Measurements from ENCODE around the gene TXNDC5. TPM values are rescaled to one million over a fixed set of nuclear protein-coding genes. Genes with fewer than 3 reads are reported as not detected.

TXNDC5 gene
- total and polyA plus RNA-seq, 12 donors: 51.6 to 192 (median 128) TPM

GRCh38 chr6:7958464-7958863 is 47.9 kb upstream of the TXNDC5 start:
- Histone ChIP-seq H3K27ac (no peak overlapping the region), H3K4me1 (replicated peaks in 1 of 2) (no peaks in the 10 kb centered on the region), H3K4me3 (no peak overlapping the region), H3K9me3 (replicated peaks in 1 of 3) (no peaks in the 10 kb centered on the region), H3K27me3 (no peaks in the 10 kb centered on the region), H3K36me3 (replicated peaks in 1 of 2) (no peaks in the 10 kb centered on the region)
- intact Hi-C loops (cut with DNase I): no loop called here
- 57 to 79% (median 65%) methylated on average over 1 of the region's 1 CpG for WGBS, 4 donors
- no peak for DNase-seq
- TF ChIP-seq CTCF (IDR thresholded peaks at IDR 0.05): no peak
- no peak for TF ChIP-seq POLR2A (IDR thresholded peaks at IDR 0.05)

DNA sequence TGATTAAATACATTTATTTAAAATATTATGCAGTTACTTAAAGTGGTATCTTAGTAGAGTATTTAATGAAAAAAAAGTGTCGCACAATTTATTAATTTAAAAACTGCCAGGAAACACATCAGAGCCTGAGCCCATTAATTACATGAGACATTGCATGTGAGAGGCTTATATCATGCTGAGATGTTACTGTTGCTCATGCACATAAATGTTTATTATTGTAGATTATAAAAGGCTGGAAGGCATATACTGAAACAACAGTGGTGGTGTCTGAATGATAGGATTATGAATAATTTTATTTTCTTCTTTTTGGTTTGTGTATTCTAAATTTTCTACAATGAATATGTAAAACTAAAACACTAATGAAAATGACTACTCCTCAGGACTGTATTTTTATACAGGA is 45.7 kb upstream of the TXNDC5 start:
- no peaks in the 10 kb centered on the region for H3K36me3 ChIP-seq (replicated peaks in 1 of 2)
- whole genome bisulfite sequencing, 4 donors: 90 to 96% (median 93%) methylated on average over 1 of the region's 1 CpG
- intact Hi-C loops (cut with DNase I): no loop called here
- no peaks in the 10 kb centered on the region for H3K4me1 ChIP-seq (replicated peaks in 1 of 2)
- no peak overlapping the region for H3K27ac ChIP-seq
- DNase-seq: no peak
- H3K27me3 ChIP-seq: no peaks in the 10 kb centered on the region
- TF ChIP-seq CTCF (IDR thresholded peaks at IDR 0.05): no peak
- TF ChIP-seq POLR2A (IDR thresholded peaks at IDR 0.05): no peak
- H3K4me3 ChIP-seq: no peak overlapping the region
- no peaks in the 10 kb centered on the region for H3K9me3 ChIP-seq (replicated peaks in 1 of 3)

DNA sequence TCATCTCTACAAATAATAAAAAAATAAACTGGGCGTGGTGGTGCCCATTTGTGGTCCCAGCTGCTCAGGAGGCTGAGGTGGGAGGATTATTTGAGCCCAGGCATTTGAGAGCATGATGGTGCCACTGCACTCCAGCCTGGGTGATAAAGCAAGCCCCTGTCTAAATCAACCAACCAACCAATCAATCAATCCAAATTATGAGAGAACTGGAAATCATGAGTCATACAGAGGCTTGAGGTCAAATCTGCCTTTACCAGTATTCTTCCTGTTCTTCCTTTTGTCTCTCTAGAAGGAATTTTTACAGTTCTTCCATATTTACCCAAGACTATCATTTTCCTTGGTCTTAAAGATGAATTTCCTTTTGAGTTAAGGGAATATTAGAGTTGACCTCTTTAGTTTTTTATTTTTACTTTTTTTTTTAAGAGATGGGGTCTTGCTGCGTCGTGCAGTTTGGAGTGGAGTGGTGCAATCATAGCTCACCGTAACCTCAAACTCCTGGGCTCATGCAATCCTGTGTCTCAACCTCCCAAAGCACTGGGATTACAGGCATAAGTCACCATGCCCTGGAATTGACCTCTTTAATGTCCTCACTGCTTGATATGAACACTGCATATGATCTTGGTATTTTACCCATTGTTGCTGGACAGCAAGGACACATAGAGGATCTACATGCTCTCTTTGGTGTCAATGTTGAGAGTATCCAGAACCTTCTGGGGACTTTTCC is 44.1 kb upstream of the TXNDC5 start:
- WGBS, 4 donors: 91 to 92% (median 91%) methylated on average over 4 of the region's 4 CpGs
- TF ChIP-seq CTCF (IDR thresholded peaks at IDR 0.05): no peak
- TF ChIP-seq POLR2A (IDR thresholded peaks at IDR 0.05): no peak
- DNase-seq: no peak
- H3K36me3 ChIP-seq (replicated peaks in 1 of 2): no peaks in the 10 kb centered on the region
- intact Hi-C loops (cut with DNase I): no loop called here
- H3K27me3 ChIP-seq: no peaks in the 10 kb centered on the region
- H3K9me3 ChIP-seq (replicated peaks in 1 of 3): no peaks in the 10 kb centered on the region
- H3K4me3 ChIP-seq: no peak overlapping the region
- H3K27ac ChIP-seq: no peak overlapping the region
- H3K4me1 ChIP-seq (replicated peaks in 1 of 2): no peaks in the 10 kb centered on the region

GRCh38 chr6:7953753-7954152 is 43.2 kb upstream of the TXNDC5 start:
- Histone ChIP-seq H3K27me3 (no peaks in the 10 kb centered on the region), H3K4me1 (replicated peaks in 1 of 2) (no peaks in the 10 kb centered on the region), H3K9me3 (replicated peaks in 1 of 3) (no peaks in the 10 kb centered on the region), H3K36me3 (replicated peaks in 1 of 2) (no peaks in the 10 kb centered on the region), H3K4me3 (no peak overlapping the region), H3K27ac (no peak overlapping the region)
- DNase-seq: no peak
- intact Hi-C loops (cut with DNase I): no loop called here
- TF ChIP-seq POLR2A (IDR thresholded peaks at IDR 0.05) (no peak), CTCF (IDR thresholded peaks at IDR 0.05) (no peak)
- 84 to 89% (median 88%) methylated on average over 1 of the region's 1 CpG for WGBS, 4 donors

All from adrenal gland (tissue), 12 donors.